GM12874 (cell line): Measurements from ENCODE around the gene FAM20C.

Source experiments
- TF ChIP-seq, protein P1 (sequence below): IDR thresholded peaks from 2 replicates; pipeline ENCODE4 v1.5.1; 2011; ENCODE audit warnings: low read depth, mild to moderate bottlenecking, control low read depth, low read length, moderate library complexity; ENCODE audit not compliant: insufficient read depth

FAM20C gene

GRCh38 chr7:252216-252965, 60.0 kb downstream of the FAM20C start:
- TF ChIP-seq, protein P1, sequence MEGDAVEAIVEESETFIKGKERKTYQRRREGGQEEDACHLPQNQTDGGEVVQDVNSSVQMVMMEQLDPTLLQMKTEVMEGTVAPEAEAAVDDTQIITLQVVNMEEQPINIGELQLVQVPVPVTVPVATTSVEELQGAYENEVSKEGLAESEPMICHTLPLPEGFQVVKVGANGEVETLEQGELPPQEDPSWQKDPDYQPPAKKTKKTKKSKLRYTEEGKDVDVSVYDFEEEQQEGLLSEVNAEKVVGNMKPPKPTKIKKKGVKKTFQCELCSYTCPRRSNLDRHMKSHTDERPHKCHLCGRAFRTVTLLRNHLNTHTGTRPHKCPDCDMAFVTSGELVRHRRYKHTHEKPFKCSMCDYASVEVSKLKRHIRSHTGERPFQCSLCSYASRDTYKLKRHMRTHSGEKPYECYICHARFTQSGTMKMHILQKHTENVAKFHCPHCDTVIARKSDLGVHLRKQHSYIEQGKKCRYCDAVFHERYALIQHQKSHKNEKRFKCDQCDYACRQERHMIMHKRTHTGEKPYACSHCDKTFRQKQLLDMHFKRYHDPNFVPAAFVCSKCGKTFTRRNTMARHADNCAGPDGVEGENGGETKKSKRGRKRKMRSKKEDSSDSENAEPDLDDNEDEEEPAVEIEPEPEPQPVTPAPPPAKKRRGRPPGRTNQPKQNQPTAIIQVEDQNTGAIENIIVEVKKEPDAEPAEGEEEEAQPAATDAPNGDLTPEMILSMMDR: no peak

GRCh38 chr7:252981-253380, 60.6 kb downstream of the FAM20C start:
- TF ChIP-seq, protein P1: no peak

DNA sequence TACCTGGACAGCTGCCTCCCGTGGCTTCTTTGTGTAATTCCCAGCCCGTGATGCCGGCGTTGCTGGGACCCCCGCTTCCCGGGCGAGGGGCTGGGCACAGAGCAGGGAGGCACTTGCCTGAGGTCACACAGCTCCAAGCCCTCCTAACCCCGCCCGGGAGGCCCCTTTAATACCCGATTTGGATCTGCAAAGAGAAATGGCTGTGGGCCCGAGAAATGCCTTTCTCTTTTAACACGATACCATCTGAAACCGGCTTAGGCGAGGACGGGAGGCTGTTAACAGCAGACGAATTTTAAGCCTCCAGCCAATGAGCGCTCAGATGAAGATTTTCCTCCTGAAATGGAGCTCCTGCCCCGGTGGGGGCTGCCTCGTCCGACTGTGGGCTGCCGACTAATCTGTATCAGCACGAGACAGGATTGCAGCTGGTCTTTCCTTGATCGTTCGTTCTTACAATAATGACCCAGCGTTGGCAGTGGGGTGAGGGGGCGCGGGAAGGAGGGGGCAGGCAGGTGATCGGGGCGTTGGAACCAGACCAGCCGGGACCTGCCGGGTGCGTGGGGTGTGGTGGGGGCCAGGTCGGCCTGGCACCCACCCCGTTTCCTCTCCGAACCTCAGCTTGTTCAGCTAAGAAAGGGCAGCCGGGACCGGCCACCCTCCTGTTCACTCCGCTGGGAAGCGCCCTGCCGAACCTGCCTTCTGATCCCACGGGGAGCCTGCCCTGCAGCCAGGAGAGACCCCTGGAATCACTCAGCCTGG, 61.4 kb downstream of the FAM20C start:
- TF ChIP-seq, protein P1: no peak

DNA sequence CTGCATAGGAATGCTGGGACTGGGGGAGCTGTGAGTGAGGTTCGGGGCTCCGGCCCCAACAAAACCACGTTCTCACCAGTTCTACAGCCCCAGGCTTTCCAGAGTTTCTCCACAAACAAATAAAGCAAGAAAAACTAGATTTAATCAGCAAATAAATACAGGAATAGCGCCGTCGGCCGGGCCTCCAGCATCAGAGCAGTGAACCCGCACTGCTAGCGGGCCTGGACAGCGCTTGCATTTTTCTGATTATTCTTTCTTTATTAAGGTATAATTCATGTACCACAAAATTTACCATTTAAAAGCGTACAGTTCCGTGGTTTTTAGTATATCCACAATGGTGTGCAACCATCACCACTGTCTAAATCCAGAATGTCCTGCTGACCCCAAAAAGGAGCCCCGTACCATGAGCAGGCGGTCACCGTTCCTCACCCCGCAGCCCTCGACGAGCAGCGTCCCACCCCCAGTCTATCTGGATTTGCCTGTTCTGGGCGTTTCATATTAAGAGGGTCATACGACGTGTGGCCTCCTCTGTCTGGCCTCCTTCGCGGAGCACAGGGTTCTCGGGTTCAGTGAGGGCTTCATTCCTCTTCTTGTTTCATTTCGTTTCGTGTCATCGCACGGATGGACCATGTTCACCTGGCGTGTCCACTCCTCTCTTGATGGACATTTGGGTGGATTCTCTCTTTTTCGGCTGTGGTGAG, 62.1 kb downstream of the FAM20C start:
- TF ChIP-seq, protein P1: no peak

- TF ChIP-seq, protein P1: no peak
These were observed 62.7 kb downstream of the FAM20C start for GRCh38 chr7:255038-255435.

DNA sequence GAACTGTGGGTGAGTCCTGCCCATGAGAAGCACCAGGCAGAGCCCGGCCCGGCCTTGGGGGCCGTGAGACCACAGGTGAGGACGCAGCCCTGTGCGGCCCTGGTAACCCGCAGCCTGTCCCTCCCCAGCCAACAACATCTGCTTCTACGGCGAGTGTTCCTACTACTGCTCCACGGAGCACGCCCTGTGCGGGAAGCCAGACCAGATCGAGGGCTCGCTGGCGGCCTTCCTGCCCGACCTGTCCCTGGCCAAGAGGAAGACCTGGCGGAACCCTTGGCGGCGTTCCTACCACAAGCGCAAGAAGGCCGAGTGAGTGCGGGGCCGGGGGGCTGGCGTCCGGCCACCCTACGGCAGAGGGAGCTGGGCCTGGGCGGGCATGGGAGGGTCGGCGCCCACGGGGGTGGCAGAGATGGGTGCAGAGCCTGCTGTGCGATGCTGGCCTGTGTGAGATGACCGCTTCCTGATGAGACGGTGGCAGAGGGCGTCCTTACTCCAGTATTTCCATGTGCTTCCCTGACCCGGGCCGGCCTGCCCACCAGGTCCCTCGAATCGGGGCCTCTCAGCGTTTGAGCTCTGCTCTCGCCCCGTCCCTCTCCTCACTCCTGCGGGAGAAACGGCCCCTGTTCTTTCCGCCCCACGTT, 63.5 kb downstream of the FAM20C start:
- TF ChIP-seq, protein P1: no peak
